HG03575 (cell line): Measurements from ENCODE around the gene TMEM167A.

ENCODE experiments used
- ATAC-seq: cut with Tn5 transposase; IDR thresholded peaks from one replicate; pipeline ENCODE4 v1.9.1; 2021; ENCODE audit not compliant: unreplicated experiment, insufficient number of reproducible peaks, low FRiP score; ENCODE audit errors: extremely low read depth

TMEM167A gene

GRCh38 chr5:83044926-83045325 is 32.3 kb downstream of the TMEM167A start:
- ATAC-seq: no peak

DNA sequence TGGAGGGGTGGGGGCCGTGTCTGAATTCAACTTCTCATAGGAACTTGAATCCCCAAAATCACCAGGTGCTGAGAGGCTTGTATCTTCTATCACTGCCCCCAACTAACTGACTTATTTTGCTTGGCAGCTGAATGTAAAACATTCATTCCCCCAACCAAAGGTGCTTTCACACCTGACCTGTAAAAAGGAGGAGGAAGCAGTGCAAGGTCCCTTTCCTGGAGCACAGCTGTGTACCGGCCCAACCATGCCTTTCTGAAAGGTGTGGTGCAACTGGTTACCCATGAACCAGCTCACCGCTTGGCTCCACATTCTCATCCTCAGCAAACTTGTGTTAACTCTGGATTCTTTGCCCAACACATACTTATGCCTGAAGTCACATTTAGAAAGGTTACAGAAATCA is 34.7 kb downstream of the TMEM167A start:
- no peak for ATAC-seq

DNA sequence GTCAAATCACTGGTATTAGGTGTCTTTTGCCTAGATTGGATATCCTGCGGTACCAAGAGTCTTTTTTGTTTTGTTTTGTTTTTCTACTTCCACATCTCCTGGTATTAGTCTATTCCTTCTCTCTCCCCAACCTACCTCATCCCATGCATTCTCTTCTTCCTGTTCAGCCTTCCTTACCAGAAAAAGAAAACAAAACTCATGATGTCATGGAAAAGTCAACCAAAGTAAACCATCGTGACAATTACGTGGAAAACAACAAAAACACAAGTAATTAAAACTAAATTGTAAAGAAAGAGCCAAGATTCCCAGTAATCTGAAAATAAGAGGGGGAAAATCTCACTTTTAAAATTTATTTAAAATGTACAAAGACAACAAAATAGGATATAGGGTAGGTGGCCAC is 38.3 kb downstream of the TMEM167A start:
- no peak for ATAC-seq

DNA sequence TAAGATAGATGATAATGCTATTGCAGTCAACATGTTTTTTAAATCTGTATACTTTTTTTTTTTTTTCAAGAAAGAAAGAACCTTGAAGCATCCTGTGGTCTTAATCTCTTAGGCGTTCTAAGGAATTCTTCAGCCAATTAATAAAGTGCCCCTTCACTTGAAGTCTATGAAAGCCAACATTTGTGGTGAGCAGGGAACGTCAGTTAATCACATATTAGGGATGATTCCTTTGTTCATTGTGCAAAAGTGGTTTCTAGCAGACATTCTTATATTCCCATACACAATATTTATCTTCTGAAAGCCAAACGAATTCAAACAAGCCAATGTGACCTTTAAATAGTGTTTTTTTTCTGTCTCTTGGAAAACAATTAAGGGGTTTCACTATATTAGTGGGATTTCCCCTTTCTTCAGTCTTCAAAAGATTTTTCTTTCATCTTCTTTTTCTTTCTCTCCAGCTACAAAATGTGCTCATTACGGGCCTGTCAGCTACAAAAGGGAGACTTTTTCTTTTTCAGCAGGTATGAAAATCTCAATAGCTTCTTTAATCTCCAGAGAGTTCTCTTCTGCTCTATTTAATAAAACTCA is 40.1 kb downstream of the TMEM167A start:
- ATAC-seq: no peak

DNA sequence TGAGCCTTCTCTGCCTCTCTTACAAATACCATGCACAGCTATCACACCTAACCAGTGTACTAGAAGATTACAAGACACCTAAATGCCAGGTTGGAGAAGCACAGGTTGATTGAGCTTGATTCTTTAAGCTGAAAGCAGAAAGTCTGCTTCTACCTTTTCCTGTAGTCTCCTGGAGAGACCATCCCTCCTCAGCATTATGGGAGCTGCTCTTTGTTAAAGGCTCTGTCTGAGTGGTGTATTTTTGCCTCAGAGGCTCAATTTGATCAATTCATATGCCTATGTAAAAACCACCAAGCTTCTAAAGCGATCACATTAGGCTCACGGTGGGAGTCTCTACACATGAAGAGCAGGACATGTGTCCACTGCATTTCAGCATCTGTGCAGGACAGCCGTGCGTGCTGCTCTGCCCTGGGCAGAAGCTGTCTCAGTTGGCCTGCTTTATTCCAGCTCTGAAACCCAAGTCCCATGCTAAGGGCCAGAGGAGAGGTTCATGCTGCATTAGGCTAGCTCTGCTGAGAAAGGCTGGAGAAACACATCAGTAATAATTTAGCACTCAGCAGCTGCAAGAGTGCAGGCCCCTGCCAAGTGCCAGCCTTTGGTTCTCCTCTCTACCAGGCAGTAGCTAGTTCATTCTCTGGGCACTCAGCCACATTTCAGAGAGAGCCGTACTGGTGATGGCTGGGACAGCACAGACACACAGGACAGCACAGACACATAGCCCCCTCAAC is 41.7 kb downstream of the TMEM167A start:
- no peak for ATAC-seq

DNA sequence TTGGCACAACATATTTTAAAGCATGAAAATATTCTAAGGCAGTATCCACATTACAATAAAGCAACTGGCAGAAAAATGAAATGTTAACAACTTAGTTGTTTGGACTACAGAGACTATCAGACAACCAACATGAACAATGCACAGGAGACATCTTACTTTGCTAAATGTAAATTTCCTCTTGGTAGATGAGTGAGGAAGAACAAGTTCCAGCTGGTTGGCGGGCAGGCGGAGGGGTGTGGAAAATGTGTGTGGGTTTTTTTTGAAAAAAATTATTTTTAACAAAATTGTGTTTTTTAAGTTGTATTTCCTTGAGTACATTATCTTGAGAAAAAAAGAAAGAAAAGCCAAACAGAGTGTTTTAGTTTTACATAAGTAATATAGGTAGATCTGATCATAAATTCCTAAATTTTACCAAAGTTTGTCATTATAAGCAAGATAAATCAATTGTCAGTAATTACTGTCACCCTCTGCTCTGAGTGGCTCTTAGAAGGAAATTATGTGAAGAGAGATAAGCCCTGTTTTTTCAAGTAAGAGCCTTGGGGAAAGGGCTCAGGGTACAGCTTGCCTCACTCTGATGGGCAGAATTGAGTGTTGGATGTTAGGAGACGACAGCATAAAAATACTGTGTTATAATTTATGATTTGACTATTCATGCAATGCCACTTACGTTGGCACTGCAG is 42.5 kb downstream of the TMEM167A start:
- no peak for ATAC-seq

DNA sequence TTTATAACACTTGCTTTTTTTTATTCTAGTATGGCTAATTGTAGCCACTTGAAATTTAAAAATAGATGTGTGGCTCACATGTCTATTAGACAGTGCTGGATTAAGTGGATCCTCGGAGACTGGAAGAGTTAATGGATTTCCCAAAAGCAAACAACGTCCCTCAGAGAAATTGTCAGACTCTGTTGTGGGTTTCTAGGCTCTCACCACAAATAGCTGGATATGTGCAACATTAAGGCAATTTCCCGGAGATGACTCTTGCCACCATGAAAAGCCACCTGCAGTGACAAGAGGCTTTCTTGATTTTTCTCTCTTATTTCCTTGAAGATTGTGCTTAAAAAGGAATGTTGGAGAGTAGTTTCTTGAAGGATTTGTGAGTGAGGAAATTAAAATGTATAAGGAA is 43.2 kb downstream of the TMEM167A start:
- ATAC-seq: no peak

DNA sequence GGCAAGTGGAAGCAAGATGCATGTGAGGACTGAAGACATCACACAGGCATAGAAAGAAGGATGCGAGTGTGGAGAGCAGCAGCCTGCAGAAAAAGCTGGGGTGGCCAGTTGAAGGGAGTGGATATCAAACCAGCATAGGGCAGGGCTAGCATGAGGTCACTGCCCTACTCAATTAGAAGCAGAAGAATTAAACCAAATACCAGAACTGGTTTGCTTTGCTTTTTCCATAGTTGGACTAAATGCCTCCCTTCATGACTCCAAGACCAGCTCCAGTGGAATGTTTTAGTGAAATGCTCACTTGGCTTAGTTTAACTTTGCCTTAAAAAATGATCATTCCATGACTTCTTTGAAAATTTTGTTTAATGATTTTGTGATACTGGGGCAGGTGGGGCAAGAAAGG is 45.8 kb downstream of the TMEM167A start:
- no peak for ATAC-seq

DNA sequence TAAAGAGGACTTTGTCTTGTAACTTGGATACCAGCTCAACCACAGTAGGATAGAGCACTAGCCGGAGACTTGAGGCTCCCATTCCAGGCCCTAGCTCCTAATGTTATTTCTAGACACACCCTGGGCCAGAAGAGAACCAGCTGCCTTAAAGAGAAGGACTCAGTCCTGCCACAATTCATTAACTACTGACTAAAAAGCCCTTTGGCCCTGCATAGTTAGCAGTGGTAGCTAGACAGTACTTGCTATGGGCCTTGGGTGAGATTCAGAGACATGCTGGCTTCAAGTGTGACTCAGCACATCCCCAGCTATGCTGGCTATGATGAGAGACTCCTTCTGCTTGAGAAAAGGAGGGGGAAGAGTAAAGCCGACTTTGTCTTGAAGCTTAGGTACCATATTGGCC is 47.3 kb downstream of the TMEM167A start:
- no peak for ATAC-seq

- ATAC-seq: peak; percentile 87
Observed at GRCh38 chr5:83026930-83027687, 50.1 kb downstream of the TMEM167A start.

DNA sequence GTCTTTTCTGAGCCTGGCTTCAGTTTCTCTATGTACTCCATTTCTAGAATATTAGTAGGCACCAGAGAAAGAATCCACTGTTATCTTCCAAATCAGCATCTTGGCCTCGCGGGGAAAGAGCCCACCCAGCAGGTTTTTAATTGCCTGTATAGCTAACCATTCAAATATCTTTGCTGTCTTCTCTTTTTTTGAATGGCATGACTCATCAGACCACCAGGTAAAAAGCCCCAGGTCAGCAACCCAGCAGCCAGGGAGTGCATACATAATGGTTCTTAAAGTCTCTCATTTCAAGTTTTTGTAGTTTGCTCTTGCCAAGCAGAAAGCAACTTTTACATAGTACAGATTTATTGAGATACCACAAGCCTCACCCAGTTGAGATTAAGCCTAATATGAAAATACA is 50.7 kb downstream of the TMEM167A start:
- ATAC-seq: no peak

GRCh38 chr5:83025690-83026478 is 51.3 kb downstream of the TMEM167A start:
- ATAC-seq: no peak

- no peak for ATAC-seq
Observed at GRCh38 chr5:83022334-83022733, 54.9 kb downstream of the TMEM167A start.

GRCh38 chr5:83015676-83016075 is 61.5 kb downstream of the TMEM167A start:
- ATAC-seq: no peak

DNA sequence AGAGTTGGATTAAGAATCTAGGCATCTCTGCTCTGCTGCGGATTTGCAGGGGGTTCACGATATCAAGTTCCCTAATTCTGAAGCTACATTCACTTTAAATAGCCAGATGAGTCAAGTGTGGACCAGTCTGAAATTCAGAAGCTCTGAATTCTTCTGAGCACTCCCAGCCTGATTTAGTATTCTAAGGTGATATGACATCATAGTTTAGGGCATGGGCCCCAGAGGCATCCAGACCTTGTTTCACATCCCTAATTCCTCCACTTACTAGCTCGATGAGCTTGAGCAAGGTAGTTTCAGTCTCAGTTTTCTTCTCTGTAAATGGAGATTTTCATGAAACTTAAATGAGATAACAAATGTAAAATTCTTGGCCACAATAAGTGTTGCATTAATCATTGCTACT is 65.2 kb downstream of the TMEM167A start:
- ATAC-seq: peak; percentile 99

GRCh38 chr5:83009408-83009807 is 67.8 kb downstream of the TMEM167A start:
- no peak for ATAC-seq

- no peak for ATAC-seq
Observed at GRCh38 chr5:83007755-83008154, 69.4 kb downstream of the TMEM167A start.

- no peak for ATAC-seq
Observed at GRCh38 chr5:83006683-83007283, 70.4 kb downstream of the TMEM167A start.

DNA sequence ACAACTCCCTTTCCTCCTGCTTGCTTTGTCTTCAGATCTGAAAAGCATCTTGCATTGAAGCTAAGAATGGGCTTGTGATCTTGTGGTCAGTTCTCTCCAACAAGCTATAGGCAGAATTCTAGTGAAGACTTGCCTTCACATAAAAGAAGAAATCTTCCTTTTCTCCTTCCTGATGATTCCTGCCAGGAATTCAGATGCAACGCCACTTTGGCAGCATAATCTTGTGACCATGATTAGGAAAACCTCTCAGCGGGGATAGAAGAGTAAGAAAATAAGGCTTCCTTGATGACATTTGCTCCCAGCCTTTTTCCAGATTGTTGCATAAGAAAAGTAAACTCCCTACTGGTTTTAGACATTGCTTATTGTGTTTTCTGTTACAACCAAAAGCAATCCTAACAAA is 73.4 kb downstream of the TMEM167A start:
- ATAC-seq: no peak
